ENCODE measurements around the gene KYNU.
"Not testable (repeated sequence)": the region's sequence is repeated elsewhere in the genome, so short reads cannot be mapped to it uniquely, and the experiment has no call there.

KYNU gene

DNA sequence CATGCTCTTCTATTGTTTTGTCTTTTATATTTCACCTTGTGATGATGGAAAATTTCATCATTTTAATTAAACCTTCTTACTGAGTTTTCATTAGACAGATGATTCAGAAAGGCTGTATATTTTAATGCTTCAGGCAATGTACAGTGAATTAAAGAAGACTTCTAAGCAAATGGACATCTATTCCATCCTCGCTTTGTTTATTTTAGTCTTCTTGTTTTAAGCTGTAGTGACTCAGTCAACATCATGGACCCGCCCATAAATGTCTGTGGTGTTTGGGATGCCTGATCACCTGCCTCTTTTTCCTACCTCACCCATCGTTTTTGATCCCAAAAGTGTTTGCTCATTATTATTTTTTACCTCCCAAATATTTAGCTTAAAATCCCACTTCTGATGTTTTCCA is 43.1 kb downstream of the KYNU start:
- DNase-seq = no peak

DNA sequence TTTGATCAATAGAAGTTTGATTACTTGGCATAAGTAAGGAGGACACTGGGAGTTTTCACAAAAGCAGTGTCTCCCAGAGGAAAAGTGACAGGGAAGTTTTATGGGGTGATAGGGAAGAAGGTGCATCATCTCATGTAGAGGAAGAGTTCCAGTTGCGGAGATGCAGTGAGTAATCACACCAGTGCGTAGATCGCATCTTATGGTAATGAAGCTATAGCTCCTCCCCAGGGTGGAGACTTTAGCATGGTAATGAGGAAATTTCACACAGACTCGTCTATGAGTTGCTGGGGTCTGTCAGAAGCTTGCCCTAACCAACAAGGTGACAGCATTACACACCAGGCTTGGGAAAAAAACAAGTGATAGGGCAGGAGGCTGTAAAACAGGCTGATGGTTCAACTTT is 49.0 kb downstream of the KYNU start:
- no peak for DNase-seq

DNA sequence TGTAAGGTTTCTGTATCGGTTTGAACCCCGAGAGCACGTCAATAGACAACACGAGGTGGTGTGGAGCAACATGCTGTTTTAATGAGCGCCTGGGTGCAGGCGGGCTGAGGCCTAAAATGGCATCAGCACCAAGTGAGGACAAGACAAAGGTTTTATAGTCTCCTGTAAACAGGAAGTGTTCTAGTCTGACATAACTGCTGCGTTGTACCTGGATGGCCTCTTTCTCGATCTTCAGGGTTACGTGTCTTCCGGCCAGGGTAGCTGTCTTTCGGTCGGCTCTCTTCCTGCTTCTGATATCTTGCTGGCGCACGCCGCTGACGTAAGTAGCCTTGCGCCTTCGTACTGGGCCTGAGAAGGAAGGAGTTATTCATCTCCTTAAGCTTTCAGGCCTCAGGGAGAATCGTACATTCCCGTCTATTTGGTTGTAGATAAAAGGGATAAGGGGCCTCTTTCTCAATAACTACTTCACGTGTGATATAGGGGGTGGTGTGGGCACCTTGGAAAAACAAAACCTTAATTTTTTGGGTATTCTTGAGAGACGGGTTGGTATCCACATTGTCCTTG is 53.5 kb downstream of the KYNU start:
- no peak for DNase-seq

DNA sequence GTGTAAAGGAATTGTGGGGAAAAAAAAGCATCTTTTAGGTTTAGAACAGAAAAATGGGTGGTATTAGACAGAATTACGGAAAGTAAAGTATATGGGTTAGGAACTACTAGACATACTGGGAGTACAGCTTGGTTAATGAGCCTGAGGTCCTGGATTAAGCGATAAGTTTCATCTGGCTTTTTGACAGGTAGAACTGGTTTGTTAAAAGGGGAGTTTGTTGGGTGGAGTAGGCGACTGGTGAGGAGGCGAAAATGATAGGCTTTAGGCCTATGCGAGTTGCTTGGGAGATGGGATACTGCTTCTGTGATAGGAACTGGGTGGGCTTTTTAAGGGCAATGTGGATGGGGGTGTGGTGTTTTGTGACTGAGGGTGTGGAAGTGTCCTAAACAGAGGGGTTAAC is 56.5 kb downstream of the KYNU start:
- DNase-seq = no peak

DNA sequence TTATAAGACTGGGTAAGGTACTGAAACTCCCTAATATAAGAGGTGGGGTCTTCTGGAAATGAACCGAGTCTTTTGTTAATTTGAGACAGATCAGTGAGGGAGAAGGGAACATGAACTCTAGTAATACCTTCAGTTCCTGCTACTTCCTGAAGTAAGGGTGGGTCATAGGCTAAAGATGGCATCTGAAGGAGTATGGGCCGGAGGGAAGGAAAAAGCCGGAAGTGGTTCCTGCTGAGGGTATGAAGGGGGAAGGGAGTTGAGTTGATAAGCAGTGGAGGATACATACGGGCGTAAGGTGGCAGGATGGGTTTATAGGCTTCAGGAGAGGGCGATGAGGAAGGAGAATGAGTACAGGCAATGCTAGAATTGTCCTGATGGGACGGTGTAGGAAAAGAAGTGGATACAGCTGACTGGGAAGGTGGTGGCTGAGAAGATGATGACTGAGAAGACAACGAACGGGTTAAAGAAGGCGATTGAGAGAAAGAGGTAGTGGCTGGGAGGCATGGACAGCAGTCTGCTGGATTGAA is 58.2 kb downstream of the KYNU start:
- DNase-seq = no peak

DNA sequence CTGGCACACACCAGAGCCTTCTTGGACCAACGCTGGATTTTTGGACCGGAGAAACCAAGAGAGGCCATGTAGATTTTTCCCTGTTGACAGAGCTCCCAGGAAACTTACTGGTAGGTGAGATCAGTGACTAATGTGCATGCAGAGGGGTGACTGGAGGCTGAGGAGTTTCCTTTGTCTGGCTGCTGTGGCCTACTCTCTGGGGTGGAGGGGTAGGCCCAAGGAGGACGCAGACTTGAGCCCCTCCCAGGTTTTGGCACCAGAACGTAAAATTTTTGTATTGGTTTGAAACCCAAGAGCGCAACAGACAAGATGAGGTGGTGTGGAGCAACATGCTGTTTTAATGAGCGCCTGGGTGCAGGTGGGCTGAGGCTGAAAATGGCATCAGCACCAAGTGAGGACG is 59.2 kb downstream of the KYNU start:
- DNase-seq = no peak

DNA sequence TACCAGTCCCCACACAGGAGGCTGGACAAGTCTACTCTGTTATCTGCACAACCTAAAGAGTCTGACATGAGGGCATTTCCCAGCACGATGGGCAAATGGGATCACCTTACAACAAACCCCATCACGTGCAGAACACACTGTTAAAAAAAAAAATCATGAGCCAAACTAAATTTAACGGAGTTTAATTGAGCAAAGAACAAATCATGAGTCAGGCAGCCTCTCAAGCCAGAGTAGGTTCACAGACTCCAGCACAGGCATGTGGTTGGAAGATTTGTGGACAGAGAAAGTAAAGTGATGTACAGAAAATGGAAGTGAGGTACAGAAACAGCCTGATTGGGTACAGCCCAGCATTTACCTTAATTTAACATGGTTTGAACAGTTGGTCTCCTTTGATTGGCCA is 59.9 kb downstream of the KYNU start:
- no peak for DNase-seq

DNA sequence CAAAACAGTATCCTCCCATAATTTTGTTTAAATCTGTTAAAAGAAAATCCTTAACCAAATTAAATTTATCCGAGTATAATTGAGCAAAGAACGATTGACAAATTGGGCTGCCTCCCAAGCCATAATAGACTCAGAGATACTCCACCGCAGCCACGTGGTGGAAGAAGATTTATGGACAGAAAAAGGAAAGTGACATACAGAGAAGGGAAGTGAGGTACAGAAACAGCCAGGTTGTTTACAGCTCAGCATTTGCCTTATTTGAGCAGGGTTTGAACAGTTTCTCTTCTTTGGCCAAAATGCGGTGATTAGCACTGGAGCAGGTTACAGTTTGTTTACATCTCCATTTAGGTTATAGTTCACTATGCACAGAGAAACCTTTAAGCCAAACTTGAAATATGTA is 60.8 kb downstream of the KYNU start:
- no peak for DNase-seq

DNA sequence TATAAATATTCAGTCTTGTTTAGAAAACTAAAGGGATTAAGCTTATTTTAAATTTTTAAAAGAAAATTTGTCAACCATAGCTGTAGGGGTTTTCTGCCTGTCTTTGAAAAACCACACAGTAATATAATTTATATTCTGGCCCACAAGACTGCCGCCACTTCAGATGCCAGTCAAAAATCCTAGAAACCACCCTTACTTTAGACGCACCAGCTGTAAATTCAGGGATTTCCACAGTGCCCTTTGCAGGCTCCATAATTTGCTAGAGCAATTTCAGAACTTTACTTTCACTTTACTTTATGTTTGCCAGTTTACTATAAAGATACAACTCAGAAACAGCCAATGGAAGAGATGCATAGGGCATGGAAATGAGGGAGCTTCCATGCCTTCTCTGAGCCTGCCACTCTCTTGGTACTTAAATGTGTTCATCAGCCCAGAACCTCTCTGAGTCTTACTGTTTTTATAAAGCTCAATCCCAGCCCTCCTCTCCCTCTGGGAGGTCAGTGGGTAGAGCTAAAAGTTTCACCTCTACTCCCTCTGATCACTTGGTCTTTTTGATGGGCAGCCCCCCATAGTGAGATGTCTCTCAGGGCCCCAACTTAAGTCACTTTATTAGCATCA is 63.3 kb downstream of the KYNU start:
- DNase-seq = no peak

DNA sequence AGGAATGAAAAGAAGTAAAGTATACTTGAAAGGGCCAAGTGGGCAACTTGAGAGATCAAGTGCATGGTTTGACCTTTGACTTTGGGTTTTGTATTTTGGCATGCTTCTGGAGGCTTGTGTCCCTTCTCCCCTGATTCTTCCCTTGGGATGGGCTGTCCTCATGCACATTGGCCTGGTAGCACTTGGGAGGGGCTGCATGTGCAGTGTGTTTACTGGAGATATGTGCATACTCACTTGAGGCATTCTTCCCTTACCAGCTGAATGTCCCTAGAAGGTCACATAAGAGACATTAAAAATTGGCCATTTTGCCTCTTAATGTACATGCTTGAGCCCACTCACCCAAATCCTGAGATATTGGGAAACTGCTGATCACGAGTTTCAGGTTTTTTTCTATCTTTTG is 65.2 kb downstream of the KYNU start:
- no peak for DNase-seq

DNA sequence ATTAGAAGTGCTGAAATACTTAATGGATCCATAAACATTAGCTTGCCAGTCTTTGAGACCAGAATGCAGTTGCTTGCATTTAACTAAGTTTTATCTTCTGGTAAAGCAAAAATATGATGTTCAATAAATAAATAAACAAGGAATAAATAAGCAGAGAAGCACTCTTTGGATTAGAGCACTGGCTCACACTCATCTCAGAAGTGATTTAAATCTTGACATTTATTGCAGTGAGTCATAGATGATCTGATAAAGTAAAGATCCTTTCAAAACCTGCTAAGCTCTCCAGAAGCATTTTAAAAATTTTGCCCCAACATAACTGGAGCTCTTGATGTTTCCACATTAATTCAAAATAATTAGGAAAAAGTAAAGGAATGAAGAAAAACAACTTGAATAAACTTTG is 66.8 kb downstream of the KYNU start:
- no peak for DNase-seq

DNA sequence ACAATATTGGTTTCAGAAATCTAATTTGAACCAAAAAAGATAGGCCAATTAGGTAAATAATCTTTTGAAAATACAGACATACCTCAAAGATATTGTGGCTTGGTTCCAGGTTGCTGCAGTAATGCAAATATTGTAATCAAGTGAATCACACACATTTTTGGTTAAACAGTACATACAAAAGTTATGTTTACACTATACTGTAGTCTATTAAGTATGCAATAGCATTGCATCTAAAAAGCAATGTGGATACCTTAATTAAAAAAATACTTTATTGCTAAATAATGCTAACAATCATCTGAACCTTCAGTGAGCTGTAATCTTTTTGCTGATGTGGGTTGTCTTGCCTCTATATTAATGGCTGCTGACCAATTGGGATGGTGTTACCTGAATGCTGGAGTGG is 67.3 kb downstream of the KYNU start:
- DNase-seq = no peak

DNA sequence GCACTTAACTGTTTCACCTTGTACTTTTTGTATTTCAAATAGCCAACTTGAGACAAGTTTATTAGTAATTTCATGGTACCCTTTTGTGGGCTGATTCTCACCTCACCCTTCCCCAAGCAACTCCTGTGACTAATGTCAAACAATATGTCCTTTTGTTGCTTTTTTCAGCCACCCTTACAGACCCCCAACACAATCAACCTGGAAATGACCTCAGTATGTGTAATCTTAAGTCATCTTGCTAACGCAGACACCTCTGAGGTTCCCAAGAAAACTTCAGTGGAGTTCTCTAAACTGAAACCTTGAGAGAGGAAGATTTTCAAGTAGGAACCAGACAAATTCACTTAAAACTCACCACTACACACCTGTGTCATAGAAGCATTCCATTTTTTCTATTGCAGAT is 69.5 kb downstream of the KYNU start:
- DNase-seq = no peak

DNA sequence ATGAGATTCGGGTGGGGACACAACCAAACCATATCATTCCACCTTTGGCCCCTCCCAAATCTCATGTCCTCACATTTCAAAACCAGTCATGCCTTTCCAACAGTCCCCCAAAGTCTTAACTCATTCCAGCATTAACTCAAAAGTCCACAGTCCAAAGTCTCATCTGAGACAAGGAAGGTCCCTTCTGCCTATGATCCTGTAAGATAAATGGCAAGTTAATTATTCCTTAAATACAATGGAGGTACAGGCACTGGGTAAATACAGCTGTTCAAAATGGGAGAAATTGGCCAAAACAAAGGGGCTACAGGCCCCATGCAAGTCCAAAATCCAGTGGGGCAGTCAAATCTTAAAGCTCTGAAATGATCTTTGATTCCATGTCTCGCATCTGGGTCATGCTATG is 71.3 kb downstream of the KYNU start:
- DNase-seq = not testable (repeated sequence)

DNA sequence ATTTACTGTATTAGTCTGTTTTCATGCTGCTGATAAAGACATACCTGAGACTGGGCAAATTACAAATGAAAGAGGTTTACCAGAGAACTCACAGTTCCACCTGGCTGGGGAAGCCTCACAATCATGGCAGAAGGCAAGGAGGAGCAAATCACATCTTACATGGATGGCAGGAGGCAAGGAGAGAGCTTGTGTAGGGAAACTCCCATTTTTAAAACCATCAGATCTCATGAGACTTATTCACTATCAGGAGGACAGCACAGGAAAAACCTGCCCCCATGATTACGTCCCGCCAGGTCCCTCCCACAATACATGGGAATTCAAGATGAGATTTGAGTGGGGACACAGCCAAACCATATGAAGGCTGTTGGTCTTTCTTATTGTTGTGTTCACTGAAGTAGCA is 72.9 kb downstream of the KYNU start:
- DNase-seq = not testable (repeated sequence)

DNA sequence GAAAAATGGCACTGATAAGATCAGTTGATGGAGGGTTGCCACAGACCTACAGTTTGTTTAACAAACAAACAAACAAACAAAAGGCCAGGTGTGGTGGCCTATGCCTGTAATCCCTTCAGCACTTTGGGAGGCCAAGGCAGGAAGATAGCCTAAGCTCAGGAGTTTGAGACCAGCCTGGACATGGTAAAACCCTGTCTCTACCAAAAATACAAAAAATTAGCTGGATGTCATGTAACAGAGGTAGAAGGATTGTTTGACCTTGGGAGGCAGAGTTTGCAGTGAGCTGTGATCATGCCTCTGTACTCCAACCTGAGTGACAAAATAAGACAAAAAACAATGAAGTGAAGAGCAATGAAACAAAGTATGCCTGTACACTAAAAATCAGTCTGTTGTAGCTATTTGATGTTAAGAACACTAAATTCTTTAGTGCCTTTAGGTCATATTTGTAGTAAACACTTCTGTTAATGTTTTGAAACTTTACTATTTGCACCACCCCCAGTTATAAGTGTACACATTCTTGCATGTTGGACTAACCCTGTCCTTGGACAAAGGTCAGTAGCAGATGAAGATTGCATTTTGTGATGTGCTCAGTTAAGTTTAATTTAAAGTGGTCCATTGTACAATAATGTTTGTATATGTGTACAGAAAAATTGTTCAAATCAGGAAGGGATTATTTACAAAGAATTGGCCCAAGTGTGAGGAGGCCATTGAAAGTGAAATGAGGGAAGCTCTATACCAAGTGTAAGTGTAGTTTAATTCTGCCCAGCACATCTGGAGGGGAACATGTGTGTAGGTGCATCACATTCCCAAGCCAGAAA is 73.9 kb downstream of the KYNU start:
- no peak for DNase-seq

DNA sequence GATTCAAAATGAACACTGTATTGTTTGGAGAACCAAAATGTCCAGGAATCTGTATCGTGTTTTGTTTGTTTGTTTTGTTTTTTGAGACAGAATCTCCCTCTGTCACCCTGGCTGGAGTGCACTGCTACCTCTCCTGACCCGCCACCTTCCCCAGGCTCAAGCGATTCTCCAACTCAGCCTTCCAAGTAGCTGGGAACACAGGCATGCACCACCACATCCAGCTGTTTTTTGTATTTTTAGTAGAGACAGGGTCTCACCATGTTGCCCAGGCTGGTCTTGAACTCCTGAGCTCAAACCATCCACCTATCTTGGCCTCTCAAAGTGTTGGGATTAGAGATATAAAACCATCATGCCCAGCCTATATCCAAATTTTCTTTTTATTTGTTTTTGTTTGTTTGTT is 74.6 kb downstream of the KYNU start:
- DNase-seq = no peak

DNA sequence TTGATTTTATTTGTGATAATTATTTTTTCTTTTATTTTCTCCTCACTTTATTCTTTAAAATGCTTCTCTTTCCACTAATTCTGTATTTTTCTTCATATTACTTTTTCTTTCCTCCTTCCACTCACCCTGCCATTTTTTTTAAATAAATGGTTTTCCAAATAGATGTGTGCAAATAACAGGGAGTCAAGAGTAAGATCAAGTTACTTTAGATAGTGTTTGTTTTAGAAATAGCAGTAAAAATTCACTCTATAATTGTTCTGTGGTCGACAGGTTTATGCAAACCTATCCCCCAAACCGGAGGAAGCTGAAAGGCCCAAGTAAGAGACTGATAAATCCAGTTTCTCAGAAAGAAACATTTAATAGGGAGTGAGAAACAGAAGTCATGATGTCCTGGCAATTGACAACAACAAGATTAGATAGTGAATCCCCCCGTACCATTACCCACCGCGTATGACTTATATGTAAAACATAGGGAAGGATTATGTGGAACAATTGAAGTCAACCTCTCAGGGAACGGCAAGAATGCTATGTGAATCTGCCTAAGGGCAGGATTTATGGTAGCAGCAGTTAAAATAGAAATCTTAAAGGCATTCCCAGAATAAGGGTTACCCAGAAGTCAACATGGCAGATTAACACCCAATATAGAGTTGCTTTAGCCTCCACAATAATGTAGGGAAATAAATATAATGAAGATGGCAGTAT is 75.5 kb downstream of the KYNU start:
- DNase-seq = peak; percentile 74

DNA sequence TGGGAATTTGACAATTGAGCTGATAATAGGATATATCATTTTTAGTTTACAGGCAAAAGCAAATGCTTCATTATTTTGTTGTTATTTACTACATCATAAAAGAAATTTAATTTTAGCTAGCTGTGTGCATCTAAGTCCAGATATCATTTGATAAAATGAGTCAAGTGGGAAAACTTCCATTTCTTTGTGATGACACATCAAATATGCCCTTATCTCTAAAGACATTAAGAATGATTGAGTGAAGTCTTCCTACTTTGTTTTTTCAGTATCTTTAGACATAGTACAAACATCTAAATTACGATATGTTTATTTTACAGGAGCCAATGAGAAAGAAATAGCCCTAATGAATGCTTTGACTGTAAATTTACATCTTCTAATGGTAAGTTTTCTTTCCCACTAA is 77.0 kb downstream of the KYNU start:
- DNase-seq = no peak

DNA sequence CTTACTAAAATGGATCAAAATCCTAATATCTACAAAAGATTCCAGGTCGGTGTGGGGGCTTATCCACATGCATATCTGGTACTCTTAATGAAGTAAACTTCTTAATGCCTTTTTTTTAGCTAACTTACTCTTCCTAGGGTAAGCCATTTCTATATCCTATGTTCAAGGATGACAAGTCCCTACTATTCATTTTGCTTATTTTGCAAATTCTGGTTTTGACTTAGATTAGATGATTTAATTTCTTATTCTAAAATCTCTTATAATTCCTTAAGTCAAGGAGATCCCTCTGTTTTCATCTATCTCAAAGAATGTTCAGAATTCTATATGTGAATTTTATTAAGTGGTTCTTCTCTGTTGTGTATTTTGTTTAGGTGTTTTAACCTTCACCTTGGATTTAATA is 79.7 kb downstream of the KYNU start:
- DNase-seq = no peak

DNA sequence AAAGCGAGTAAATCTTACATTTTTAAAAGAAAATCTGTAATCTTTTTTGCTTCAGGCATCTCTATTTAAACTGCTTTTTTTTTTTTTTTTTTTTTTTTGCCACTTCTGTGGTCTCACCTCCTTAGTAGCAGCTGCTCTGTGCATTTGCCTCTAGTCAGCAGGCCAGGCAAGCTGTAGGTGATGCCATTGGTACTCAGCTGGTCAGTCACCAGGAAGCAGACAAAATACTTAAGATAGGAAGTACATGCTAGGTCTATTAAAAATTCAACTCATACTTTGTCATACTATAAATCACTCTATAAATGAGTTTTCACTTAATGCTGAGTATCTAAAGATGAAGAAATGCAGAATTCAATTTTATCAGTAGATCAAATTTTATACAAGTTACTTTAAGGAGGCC is 83.7 kb downstream of the KYNU start:
- no peak for DNase-seq

DNA sequence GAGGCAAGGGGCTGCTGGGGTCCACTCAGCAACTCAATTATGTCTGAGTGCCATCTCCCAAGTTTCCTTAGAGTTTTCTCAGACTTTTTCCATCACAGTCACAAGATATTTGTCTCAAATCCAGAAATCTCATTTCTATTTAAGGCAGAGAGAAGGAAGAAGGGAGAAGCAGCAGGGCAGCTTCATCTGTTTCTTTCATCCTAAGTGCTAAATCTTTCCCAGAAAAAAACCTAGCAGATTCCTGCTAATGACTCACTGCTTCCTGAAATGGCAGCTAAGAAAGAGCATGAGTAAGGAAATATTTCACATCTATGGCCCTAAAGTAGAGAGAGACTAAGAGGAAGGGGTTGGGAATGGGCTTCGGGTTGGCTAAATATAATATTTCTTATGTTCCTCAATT is 88.0 kb downstream of the KYNU start:
- no peak for DNase-seq

DNA sequence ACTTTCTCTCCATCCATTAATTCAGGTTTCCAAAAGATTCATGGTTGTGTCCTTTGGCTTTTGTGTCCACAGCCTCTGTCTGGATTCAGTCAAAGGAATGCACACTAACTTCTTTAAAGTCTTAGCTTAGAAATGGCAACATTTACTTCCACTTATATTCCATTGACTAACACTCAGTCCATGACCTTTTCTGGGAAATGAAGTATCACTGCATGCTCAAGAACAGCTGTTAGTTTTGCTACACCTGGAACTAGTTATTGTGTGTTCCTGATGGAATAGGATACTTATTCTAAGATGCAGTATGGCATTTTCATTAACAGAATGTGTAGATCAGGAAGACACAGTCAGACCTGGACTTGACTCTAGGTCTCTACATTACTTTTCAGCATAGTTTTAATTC is 88.8 kb downstream of the KYNU start:
- no peak for DNase-seq

DNA sequence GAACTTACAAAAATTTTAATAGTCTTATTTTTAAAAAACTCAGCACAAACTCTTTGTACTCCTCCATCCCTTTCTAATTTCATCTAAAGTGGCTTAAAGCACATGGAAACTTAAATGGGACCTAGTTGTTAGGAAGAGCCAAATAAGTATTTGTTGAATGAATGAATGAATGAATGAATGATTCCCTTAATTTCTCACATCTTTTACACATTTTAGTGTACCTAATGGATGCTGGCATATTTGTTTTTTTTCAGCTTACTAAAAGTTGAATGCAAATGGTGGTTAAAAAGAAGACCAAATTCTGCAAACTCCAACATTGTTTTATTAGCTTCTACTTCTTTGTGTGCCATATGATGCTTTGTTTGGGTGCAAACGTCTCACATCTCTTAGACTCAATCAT is 89.6 kb downstream of the KYNU start:
- DNase-seq = no peak
